PC-3 (cell line): Measurements from ENCODE around the gene TCEA2. TPM values are rescaled to one million over a fixed set of nuclear protein-coding genes. Genes with fewer than 3 reads are reported as not detected.

Source experiments
- ATAC-seq: fragments of 200-7000 bp; cut with Tn5 transposase; 2 replicates; pipeline ENCODE4 v1.9.1; 2020; ENCODE audit warnings: mild to moderate bottlenecking, moderate library complexity
- BruUV-seq: library from RNA; stranded (reverse); fragments of 400-500 nt; replicated peaks from 2 replicates; lab custom pipeline; 2021; lab: Mats Ljungman, UMichigan
- CTCF ChIA-PET: fragments of 300-600 bp; sonication (Branson Sonifier 250); formaldehyde crosslinking; loops from one replicate; lab custom pipeline; 2022; ENCODE audit warnings: antibody characterized with exemption; lab: Charles Lee
- POLR2A ChIA-PET: fragments of 300-600 bp; sonication (Branson Sonifier 250); formaldehyde crosslinking; loops from one replicate; lab custom pipeline; 2022; ENCODE audit warnings: antibody characterized with exemption; ENCODE audit not compliant: unreplicated experiment; lab: Charles Lee
- DNase-seq: peaks from one replicate; pipeline ENCODE4 v3.0.0-alpha.2; 2015
- H2AFZ ChIP-seq: fragments of 300-600 bp; sonication (generic); 2 replicates; pipeline ENCODE4 v1.6.0; 2016; ENCODE audit warnings: antibody characterized with exemption, low read length
- H3F3A ChIP-seq: fragments of 300-600 bp; sonication (generic); one replicate; pipeline ENCODE4 v1.6.0; 2017; ENCODE audit warnings: antibody characterized with exemption, low read length, control low read depth, mild to moderate bottlenecking; ENCODE audit not compliant: unreplicated experiment
- H3K27ac ChIP-seq: fragments of 300-600 bp; sonication (generic); 2 replicates; pipeline ENCODE4 v1.5.1; 2016; ENCODE audit warnings: mild to moderate bottlenecking, low read length
- H3K27me3 ChIP-seq: fragments of 300-600 bp; sonication (generic); 2 replicates; pipeline ENCODE4 v1.6.1; 2016; ENCODE audit warnings: low read length, mixed read lengths
- H3K36me3 ChIP-seq: fragments of 300-600 bp; sonication (generic); 2 replicates; pipeline ENCODE4 v1.6.1; 2016; ENCODE audit warnings: low read depth, mixed run types, low read length, mixed read lengths
- H3K4me1 ChIP-seq: fragments of 300-600 bp; sonication (generic); 2 replicates; pipeline ENCODE4 v1.5.1; 2016; ENCODE audit warnings: low read length; ENCODE audit not compliant: insufficient read depth
- H3K4me2 ChIP-seq: fragments of 300-600 bp; sonication (generic); 2 replicates; pipeline ENCODE4 v1.6.0; 2016; ENCODE audit warnings: low read length
- H3K4me3 ChIP-seq: fragments of 300-600 bp; sonication (generic); 2 replicates; pipeline ENCODE4 v1.5.1; 2016; ENCODE audit warnings: mild to moderate bottlenecking, low read length, mixed read lengths
- H3K79me2 ChIP-seq: fragments of 300-600 bp; sonication (generic); 2 replicates; pipeline ENCODE4 v1.6.1; 2017; ENCODE audit warnings: low read length, mixed read lengths
- H3K9ac ChIP-seq: fragments of 300-600 bp; sonication (generic); 2 replicates; pipeline ENCODE4 v1.6.0; 2016; ENCODE audit warnings: mild to moderate bottlenecking, low read length
- H3K9me2 ChIP-seq: fragments of 300-600 bp; sonication (generic); replicated peaks from 2 replicates; pipeline ENCODE4 v1.6.1; 2016; ENCODE audit warnings: mixed run types, low read length, mixed read lengths
- H3K9me3 ChIP-seq: fragments of 300-600 bp; sonication (generic); 2 replicates; pipeline ENCODE4 v1.6.1; 2016; ENCODE audit warnings: low read length, mixed read lengths
- H4K20me1 ChIP-seq: fragments of 300-600 bp; sonication (generic); 2 replicates; pipeline ENCODE4 v1.6.1; 2016; ENCODE audit warnings: low read length, mixed read lengths
- EZH2 ChIP-seq: fragments of 300-600 bp; sonication (generic); IDR thresholded peaks from one replicate; pipeline ENCODE4 v1.6.1; 2017; ENCODE audit warnings: antibody characterized with exemption, mild to moderate bottlenecking, low read length; ENCODE audit not compliant: unreplicated experiment
- EZH2phosphoT487 ChIP-seq: fragments of 300-600 bp; sonication (generic); IDR thresholded peaks from 2 replicates; pipeline ENCODE4 v1.6.1; 2018; ENCODE audit warnings: mild to moderate bottlenecking, antibody characterized with exemption, low read length, borderline replicate concordance
- intact Hi-C: fragments of 100-400 bp; cut with micrococcal nuclease; formaldehyde crosslinking; loops from 2 replicates; pipeline ENCODE4 v1.9.0; 2023
- total RNA-seq: library from RNA; depleted of rRNA; stranded (reverse); fragments of >200 nt; gene quantifications from 2 replicates; pipeline ENCODE4 v1.2.3, GENCODE V29; 2014
- TF ChIP-seq, protein P1 (sequence below): fragments of 300-600 bp; sonication (generic); conservative IDR thresholded peaks from 2 replicates; pipeline ENCODE4 v1.5.1; 2017; ENCODE audit warnings: antibody characterized with exemption, low read depth, mild to moderate bottlenecking, low read length

The TCEA2 gene
- total RNA-seq, 1 experiment from 2014 or later: 19.1 TPM

DNA sequence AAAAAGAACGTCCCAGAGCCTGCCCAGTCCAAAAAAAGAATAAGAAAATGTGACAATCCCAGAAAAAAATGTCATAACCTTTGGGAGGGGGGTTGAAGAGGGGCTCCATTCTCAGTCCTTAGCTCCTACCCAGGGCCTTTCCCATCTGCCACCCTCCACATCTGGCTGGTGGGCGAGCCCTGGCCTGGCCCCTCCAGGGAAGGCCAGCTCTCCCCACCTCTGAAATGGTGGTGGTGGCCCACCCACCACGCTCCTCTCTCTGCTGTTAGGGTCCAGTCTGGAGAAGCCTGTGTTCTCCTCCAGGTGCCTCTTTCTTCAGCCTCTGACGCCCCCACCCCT lies 15.9 kb downstream of the TCEA2 start:
- no peaks in the 10 kb centered on the region for H4K20me1 ChIP-seq
- ChIA-PET POLR2A (interaction anchor here (0.6 kb wide), 1 partner anchor 516 kb away, joined by 5 read pairs; no protein-coding TSS in a partner anchor), CTCF (no interaction called here)
- TSS peak; percentile 53 for BruUV-seq
- no peaks in the 10 kb centered on the region for H3K36me3 ChIP-seq
- H3K9ac ChIP-seq: peak overlapping the region; percentile 90
- H3K27ac ChIP-seq: no peak overlapping the region
- no peaks in the 10 kb centered on the region for H3K9me3 ChIP-seq
- no peak for DNase-seq
- peak overlapping the region; percentile 91 for H2AFZ ChIP-seq
- no peak for ATAC-seq
- no peak for TF ChIP-seq EZH2
- TF ChIP-seq, protein P1, sequence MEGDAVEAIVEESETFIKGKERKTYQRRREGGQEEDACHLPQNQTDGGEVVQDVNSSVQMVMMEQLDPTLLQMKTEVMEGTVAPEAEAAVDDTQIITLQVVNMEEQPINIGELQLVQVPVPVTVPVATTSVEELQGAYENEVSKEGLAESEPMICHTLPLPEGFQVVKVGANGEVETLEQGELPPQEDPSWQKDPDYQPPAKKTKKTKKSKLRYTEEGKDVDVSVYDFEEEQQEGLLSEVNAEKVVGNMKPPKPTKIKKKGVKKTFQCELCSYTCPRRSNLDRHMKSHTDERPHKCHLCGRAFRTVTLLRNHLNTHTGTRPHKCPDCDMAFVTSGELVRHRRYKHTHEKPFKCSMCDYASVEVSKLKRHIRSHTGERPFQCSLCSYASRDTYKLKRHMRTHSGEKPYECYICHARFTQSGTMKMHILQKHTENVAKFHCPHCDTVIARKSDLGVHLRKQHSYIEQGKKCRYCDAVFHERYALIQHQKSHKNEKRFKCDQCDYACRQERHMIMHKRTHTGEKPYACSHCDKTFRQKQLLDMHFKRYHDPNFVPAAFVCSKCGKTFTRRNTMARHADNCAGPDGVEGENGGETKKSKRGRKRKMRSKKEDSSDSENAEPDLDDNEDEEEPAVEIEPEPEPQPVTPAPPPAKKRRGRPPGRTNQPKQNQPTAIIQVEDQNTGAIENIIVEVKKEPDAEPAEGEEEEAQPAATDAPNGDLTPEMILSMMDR: no peak
- TF ChIP-seq EZH2phosphoT487: no peak
- intact Hi-C loops: no loop called here
- peaks cover 19% of the 10 kb centered on the region for H3K4me1 ChIP-seq
- no peaks in the 10 kb centered on the region for H3F3A ChIP-seq
- H3K27me3 ChIP-seq: no peaks in the 10 kb centered on the region
- no peaks in the 10 kb centered on the region for H3K9me2 ChIP-seq
- peaks cover 19% of the 10 kb centered on the region for H3K79me2 ChIP-seq
- peak overlapping the region; percentile 97 for H3K4me3 ChIP-seq
- peak overlapping the region; percentile 100 for H3K4me2 ChIP-seq

DNA sequence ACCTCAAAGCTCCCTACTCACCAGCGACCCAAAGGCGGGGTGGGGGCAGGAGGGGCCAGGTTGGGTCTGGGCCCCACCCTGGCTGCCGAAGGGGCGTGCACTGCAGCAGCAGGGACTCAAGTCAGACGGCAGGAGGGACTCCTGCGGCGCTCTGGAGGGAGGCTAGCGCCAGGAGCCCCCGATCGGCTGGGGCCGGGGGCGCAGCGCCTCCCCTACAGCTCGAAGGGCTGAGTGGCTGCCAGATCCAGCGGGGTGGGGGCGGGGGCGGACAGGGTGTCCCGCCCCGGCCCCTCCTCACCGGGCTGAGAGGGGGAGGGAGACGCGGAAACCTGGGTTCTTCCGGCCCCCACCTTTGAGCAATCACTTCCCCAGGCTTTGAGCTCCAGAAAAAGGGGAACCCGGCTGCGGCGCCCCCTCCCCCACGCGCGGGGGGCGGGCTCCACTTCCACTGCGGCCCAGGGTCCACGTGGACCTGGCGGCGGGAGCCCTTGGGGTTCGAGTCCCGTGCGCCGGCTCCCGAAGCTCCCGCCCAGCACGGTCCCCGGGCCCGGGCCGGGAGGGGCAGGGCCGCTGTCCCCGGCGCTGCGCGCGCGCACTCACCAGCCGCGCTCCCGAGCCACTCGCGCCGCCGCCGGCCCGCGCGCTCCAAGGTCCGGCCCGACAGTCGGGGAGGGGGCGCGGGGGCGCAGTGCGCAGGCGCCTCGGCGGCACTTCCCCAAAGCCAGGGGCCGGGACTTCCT lies 16.4 kb downstream of the TCEA2 start, which contains the start of gene RGS19:
Gene RGS19 (minus strand): TSS at position 246 of the 740 bp plus-strand sequence. CDS start 2,632 bp downstream, outside the sequence.
- peak within 1 kb of the TSS; percentile 45 for H3K27ac ChIP-seq
- H3K9me3 ChIP-seq: no peaks in the 10 kb centered on the region
- BruUV-seq: no TSS peak
- POLR2A ChIA-PET: interaction anchor here (0.6 kb wide), 1 partner anchor 517 kb away, joined by 5 read pairs; no protein-coding TSS in a partner anchor
- peaks cover 19% of the 10 kb centered on the region for H3K79me2 ChIP-seq
- peaks cover 24% of the 10 kb centered on the region for H3K4me1 ChIP-seq
- H3K36me3 ChIP-seq: no peaks in the 10 kb centered on the region
- CTCF ChIA-PET: no interaction called here
- peak within 1 kb of the TSS; percentile 90 for H3K9ac ChIP-seq
- no peaks in the 10 kb centered on the region for H3K9me2 ChIP-seq
- H3F3A ChIP-seq: no peaks in the 10 kb centered on the region
- H3K27me3 ChIP-seq: no peaks in the 10 kb centered on the region
- H4K20me1 ChIP-seq: no peaks in the 10 kb centered on the region
- DNase-seq (peak; percentile 86), ATAC-seq (peak; percentile 69)
- intact Hi-C loops: no loop called here
- TF ChIP-seq EZH2phosphoT487 (no peak), EZH2 (no peak)
- TF ChIP-seq, protein P1: no peak
- H3K4me2 ChIP-seq: peak within 1 kb of the TSS; percentile 100
- peak within 1 kb of the TSS; percentile 97 for H3K4me3 ChIP-seq
- peak within 1 kb of the TSS; percentile 93 for H2AFZ ChIP-seq
